GM21619 (cell line): ENCODE results near the gene RTTN.
"Not testable (repeated sequence)": the region's sequence is repeated elsewhere in the genome, so short reads cannot be mapped to it uniquely, and the experiment has no call there.

Experiments
- ATAC-seq: cut with Tn5 transposase; IDR thresholded peaks from one replicate; pipeline ENCODE4 v1.9.1; 2021; ENCODE audit not compliant: unreplicated experiment

Gene RTTN, protein sequence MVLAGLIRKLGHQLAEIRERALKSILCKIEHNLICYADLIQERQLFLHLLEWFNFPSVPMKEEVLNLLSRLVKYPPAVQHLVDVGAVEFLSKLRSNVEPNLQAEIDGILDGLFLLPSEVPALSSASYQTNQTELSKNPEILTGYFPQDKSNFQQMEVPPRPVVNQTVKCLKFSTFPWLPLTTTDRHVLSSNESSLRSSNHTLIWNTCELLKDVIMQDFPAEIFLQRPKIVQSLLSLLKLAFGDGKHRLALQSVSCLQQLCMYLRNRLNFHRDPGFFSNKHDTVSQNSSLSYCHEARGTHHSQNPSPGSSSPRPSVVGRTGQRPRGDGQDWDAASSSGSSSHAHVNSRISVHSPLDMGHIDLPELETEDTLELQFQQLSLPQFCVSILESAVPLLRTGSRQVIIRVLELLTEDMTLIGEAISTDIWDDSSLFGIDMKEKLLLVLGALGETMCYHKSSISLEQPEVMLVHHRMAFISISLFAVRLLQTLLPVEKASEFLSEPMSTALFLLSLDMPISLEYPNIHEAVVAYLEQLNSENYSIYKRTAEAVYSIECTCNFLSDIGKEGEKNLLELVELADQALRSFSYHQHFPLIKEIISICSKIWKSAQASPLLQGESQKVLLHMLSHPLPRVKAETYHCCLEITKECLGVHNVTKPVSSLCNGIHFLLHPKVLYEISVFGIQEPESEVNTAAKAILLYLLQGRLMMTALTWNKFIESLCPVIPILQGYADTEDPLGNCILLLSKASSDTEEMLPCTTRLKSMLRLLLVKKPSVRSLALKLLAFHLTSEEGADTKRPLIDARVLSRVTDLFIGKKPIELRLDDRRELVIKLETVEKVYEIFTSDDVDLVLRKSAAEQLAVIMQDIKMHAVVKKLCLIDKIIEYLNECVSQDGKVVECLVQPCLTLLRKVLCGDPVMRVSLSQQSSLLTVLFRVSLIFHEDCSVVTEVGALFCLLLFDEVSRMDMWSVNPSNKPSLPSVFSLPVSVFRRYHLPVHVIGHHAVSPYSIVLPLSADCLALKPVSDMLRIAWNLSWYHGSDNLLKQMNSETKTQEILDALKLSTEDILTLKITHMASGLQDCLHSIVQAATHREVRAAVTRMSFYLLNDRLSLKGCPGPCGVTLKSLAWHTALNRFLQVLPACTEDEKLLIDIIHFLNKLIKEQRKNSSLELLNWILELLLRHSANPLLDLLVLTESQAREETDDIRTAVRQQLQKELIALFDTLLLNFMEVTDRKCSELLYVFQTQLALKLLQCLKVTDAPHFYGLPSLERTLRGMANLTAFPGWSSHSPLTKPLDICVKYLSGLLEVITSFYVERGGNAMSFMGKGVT (N-terminal part only)

DNA sequence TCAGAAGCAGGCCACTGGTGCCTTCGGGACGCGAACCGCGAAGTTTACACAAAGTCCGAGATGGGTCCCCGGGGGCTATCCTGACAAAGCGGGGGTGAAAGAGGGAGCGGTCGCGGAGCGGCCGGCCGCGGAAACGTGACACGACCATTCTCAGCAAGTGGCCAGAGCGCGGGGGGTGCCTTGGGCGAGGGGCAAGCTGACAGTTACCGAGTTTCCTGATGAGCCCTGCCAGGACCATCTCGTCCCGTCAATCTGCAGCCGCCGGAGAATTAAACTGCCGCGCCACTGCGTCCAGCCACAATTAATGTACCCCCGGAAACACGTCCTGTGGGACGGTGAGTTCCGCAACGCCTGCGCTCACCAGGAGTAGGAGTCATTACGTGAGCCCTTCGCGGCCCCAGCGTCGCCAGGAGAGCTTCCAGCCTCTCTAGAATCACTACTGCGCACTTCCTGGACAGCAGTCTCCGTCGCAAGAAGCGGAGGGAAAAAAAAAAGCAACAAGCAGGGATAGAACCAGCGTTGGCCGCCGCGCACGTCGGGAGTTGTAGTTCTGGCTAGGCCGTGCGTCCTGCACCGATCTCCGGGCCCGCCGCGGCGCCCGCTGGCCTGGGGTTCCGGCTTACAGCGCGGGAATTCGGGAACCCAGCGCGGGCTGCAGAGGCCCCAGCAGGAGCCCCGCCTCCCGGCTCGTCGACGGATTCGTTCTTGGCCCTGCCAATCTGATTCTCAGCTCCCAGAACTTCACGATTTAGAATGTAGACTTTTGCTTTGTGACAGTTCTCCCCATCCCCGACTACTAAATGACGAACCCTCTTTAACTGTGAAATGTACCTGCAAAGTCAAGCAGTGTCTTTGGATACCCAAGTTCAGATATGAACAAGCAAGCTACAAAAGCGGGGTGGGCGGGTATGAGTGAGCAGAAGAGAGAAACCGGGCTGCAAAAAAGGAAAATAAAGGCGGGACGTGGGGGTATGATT is at the start of gene RTTN:
TSS of gene RTTN (minus strand) at position 267 of the 977 bp plus-strand sequence. CDS start at position 238, 29 bp downstream.
- peak; percentile 95 for ATAC-seq

DNA sequence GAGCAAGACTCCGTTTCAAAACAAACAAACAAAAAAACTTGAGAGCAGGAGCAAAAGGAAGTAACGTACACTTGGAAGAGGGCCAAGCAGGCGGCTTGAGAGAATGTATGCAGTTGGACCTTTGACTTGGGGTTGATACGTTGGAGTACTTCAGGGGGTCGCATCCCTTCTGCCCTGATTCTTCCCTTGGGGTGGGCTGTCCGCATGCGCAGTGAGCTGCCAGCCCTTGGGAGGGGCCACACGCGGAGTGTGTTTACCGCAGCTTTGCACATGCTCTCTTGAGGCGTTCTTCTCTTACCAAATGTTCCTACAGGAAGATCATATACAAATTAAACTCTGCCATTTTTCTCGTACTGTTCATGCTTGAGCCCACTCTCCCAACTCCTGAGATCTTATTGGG is 45.3 kb upstream of the RTTN start:
- ATAC-seq: no peak

DNA sequence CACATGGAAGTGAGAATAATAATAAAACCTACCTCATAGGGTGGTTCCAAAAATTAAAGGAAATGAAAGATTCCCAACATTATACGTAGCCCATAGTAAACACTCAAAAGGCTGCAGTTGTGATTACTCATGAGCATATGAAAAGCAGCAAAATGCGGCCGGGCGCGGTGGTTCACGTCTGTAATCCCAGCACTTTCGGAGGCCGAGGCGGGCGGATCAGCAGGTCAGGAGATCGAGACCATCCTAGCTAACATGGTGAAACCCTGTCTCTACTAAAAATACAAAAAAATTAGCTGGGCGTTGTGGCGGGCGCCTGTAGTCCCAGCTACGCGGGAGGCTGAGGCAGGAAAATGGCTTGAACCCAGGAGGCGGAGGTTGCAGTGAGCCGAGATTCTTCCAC is 44.4 kb upstream of the RTTN start:
- not testable (repeated sequence) for ATAC-seq

DNA sequence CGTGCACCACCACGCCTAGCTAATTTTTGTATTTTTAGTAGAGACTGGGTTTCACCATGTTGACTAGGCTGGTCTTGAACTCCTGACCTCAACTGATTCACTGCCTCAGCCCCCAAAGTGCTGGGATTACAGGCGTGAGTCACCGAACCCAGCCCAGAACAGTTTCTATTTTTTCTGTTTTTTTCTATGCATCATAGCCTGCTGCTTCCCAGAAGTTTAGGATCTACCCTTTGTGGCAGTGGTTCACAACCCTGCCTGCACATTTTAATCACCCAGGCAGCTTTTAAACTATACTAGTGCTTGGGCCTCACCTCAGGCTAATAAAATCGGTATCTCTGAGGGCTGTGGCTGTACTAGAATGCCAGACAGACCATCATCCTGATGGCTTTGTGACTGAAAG is 43.6 kb upstream of the RTTN start:
- ATAC-seq: no peak

DNA sequence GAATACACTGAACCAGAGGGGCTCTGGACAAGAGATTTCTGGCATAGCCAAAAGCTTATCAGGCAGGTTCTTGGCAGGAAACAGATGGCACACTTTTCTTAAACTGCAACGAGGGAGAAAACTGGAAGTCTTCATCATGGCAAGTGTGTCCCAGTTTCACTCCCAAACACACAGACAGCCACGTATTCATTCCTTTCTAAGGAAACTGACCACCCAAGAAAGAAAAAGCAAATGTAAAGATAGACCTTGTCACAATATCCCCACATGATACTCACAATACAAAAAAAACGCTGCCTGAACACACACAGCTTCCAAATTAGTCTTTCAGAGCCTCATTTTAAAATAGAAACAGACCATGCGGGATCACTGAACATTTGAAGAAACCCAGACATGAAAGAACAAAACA is 40.6 kb upstream of the RTTN start:
- ATAC-seq: no peak

DNA sequence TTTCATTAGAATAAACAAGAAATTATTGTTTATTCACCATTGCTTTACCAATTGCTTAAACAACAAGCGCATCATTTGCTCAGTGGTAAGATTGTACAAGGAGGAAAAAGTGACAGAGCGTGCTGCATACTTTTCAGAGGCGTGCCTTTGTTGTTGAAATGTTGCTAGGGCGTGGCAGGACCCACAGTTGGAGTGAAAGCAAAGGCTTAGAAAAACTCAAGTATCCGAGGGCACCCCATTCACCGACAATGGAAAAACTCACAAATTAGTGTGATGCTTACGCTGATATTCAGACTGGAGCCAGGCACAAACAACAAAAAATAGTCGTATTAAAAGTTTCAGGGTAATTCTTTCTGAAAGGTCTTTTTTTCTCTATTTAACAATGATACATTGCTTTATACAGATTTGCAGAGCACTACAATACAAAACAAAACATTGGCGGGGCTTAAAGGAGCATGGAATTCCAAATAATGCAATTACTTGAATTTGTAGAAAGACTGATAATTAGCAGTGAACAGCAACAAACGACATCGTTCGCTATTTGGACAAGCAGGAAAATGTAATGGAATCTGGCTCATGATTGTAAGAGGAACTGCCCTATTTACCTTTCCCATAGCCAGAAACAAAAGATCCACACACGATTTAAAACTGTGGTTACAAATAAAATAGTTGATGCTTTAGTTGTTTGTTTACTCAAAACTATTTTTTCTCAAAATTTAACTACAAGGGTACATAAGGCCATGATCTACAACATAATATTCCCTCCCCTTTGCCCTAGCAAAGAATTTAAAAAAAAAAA is 37.8 kb upstream of the RTTN start:
- no peak for ATAC-seq

DNA sequence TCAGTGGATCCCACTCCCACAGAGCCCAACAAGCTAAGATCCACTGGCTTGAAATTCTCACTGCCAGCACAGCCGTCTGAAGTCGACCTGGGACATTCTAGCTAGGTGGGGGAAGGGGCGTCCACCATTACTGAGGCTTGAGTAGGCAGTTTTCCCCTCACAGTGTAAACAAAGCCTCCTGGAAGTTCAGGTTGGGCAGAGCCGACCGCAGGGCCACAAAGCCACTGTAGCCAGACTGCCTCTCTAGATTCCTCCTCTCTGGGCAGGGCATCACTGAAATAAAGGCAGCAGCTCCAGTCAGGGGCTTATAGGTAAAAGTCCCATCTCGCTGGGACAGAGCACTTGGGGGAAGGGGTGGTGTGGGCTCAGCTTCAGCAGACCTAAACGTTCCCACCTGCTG is 31.4 kb upstream of the RTTN start:
- ATAC-seq: not testable (repeated sequence)

DNA sequence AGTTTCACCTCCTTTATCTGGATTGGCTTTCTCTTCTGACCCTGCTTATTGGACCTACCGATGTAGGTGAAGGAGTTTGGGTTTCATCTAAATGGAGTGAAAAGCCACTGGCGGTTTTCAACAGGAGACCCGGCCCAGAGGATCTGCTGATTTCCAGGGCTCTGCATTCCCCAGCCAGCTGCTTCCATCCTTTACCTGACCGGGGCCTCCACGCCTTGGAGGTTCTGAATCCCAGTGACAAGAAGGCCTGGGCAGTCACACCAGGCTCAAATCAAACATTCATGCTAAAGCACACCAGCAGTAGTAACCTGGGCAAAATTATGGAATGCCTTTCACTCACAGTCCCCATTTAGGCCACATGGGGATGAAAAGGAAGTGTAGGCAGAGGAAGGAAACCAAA is 30.0 kb upstream of the RTTN start:
- ATAC-seq: no peak

DNA sequence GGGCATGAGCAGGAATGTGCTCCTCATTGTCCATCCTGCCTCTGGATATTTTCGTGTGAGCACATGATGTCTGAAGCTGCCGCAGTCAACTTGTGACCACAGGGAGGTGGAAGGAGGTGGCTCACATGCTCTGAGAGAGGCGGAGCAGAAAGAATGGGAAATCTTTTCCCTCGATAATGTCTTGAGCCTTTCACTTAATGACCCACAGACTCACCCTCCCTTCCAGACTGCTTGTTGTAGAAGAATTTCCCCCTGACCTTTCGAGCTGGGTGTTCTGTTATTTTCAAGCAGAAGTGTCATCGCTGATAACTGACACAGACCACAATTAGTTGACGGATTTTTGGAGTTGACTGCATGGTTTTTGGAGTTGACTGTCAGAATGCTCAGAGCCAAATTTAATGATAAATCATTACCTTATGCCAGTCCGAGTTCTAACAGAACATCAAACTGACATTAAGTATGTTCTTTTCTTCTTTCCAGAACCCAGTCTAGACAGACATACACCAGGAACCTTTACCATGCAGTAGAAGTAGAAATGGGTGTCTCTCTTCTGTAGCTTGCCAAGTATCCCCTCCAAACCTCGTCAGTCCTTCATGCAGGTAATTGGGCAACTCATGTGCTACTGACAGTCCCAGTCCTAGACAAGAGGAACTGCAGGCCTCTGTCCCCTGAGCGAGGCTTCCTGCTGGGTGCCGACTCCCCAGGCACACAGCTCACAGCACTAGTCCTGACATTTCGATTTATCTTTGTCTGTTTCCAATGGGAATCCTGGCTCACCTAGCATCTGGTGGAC is 29.4 kb upstream of the RTTN start:
- no peak for ATAC-seq

DNA sequence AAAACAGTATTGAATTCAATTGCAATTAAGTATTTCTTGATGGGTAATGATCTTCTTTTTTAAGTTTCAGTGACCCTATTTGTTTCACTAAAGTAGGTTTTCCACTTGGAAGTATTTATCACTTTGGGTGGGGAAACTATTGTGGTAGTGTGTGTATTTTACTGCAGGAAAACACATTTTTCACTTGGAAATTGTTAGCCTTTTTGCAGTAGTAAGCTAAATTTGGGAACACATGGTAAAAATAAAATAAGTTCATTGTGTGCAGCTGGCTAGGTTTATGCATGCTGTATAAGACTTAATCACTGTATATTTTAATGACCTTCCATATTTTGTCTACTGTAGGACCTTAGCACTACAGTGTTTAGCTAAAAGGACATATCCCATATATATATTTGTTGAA is 28.5 kb upstream of the RTTN start:
- ATAC-seq: no peak

DNA sequence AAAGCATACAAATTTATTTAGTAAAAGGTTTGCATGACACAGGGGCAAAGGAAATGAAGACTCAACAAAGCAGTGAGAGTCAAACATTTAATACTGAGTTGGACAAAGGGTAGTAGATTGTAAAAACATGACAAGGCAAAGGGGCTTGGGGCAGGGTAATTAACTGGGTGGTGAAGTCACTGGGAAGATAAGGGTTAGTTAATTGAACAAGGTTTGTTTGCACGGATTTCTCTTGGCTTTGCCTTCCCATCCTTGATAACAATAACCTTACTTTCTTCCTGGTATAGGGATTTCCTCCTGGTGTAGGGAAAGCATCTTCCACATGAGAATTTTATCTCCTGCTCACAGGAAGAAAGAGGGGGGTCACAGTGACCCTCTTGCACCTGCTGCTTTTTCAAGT is 26.8 kb upstream of the RTTN start:
- no peak for ATAC-seq

DNA sequence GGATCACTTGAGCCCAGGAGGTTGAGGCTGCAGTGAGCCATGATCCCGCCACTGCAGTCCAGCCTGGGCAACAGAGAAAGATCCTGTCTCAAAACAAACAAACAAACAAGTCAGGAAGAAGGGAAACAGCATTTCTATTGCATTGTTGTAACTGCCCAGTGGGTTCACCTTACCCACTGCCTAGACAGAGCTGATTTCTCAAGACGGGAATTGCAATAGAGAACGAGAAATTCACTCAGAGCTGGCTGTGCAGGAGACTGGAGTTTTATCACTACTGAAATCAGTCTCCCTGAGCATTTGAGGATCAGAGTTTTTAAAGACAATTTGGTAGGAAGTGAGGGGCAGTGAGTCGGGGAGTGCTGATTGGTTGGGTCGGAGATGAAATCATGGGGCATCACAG is 24.2 kb upstream of the RTTN start:
- no peak for ATAC-seq

DNA sequence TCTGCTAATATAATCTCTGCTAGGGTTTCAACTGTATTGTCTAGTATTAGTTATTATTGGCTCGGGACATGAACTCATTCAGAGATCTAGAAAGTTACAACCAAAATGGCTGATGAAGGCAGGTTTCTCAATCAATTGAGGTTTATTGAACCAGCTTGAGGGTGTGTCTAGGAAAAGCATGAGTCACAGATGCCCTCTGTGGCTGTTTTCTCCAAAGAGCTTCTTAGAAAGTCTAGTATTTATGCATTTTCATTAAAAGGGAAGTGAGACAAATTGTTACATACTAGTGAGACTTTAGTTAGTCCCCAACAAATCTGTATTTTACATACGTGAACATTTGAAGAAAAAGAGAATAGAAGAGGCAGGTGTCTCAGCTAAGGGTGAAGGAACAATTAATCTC is 23.0 kb upstream of the RTTN start:
- no peak for ATAC-seq

DNA sequence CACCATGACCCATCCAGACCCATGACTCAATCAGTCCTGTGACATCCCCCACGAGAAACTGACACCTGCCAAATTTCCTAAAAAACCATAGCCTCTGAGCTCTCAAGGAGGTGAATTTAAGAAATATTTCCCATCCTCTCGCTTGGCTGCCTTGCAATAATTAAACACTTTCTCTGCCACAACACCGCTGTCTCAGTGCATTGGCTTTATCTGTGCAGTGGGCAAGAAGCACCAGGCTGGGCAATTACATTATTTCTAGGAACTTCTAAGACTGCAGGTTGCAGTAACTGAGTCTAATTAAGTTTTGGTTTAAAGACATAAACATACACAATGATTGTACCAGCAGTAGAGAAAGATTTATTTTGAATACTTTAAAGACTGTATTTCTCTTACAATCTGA is 22.0 kb upstream of the RTTN start:
- no peak for ATAC-seq

DNA sequence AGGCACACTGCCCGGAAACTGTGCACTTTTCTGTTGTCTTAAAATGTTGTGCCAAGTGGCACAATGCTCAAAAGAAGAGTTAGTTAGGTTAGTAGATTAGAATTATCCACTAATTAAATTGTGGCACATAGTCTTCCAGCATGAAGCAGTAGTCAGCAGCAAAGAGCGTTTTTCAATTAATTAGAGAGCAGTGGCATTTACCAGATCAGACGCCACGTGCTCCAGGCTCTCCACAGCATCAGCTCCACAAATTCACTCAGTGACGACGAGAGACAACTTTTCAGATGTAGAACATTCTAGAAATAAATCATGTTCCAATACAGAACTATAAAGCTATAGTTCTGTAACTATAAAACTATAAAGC is 16.4 kb upstream of the RTTN start:
- ATAC-seq: no peak

DNA sequence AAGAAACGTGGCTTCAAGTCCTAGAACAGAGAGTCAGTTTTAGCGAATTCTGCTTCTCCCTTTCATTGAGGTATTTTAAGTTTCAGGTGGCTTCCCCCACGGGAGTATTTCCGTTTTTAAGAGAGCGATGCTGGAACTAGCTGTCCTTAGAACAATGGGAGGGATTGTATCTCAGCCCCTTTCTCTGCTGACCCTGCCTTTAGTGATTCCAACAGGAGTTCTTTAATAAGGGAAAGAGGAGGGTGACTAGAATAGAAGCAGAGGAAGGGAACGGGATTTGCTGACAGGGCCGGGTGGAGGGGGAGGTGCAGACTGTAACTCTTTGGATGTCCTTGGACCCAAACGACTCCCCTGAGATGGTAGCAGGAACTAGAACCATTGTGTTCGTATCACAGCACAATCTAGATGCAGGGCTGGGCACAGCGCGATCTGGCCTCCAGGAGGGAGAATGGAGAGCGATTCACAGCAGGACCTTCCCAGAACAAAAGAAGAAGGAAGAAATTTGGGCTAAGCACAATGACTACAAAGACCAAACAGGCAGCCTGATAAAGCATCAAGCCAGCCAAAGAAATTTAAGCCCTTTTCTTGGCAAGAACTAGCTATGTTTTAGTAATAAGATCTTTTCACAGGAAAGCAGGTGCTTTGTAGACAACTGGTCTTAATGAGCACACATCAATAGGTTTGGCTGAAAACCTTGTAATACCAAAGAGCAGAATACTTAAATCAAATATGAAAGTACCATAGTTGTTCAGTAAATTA is 15.8 kb upstream of the RTTN start:
- ATAC-seq: no peak

DNA sequence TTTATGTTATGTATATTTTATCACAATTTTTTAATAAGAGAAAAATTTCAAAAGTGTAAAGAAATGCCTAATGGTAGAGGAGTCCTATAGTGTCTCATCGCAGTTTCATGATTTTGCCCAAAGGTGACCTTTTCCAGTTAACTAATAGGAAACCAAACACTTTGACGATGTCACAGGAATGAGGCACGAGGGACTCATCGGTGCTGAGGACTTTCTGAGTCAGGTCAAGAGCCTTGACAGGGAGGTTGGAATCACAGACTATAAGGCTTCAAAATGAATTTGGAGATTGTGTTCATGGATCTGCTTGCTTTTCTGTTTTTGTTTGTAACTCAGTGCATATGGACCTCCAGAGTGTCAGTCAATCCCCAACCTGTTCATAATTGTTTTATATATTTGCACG is 15.1 kb upstream of the RTTN start:
- ATAC-seq: no peak

DNA sequence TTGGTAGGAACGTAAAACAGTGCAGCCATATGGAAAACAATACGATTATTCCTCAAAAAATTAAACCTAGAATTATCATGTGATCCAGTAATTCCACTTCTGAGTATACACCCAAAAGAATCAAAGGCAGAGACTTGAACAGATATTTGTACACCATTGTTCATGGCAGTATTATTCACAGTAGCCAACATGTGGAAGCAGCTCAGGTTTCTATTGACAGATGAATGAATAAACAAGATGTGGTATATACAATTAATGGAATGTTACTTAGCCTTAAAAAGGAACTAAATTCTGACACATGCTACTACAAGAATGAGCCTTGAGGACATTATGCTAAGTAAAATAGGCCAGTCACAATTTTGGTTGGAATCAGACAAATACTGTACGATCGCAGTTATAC is 14.2 kb upstream of the RTTN start:
- no peak for ATAC-seq
